Measurements from ENCODE around the gene OR6B3.

The OR6B3 gene

GRCh38 chr2:240023792-240024191, 29.5 kb downstream of the OR6B3 start:
- H3F3A ChIP-seq (ENCODE audit: control insufficient read depth, insufficient read depth), result no peaks in the 10 kb centered on the region
- H3K4me1 ChIP-seq (ENCODE audit: control insufficient read depth, low read length), result peaks cover 11% of the 10 kb centered on the region
- H3K27ac ChIP-seq (ENCODE audit: low read depth, low read length), result no peak overlapping the region
- H3K36me3 ChIP-seq (ENCODE audit: control insufficient read depth, low read length), result peaks cover 26% of the 10 kb centered on the region
- H3K4me3 ChIP-seq (ENCODE audit: low read length), result peak overlapping the region; percentile 97
- H3K9me2 ChIP-seq (replicated peaks; ENCODE audit: control insufficient read depth, low read length), result no peaks in the 10 kb centered on the region
- H3K27me3 ChIP-seq (ENCODE audit: control insufficient read depth, low read length), result no peaks in the 10 kb centered on the region
- H3K9me3 ChIP-seq (ENCODE audit: control insufficient read depth, insufficient read depth, low read length), result no peaks in the 10 kb centered on the region
- TF ChIP-seq EZH2phosphoT487 (IDR thresholded peaks at IDR 0.05; ENCODE audit: borderline replicate concordance, low read length), result no peak
- no peak for TF ChIP-seq CTCF (IDR thresholded peaks at IDR 0.05; ENCODE audit: low read depth, low read length, poor library complexity, severe bottlenecking)
- peaks cover 5% of the 10 kb centered on the region for H4K20me1 ChIP-seq (ENCODE audit: control insufficient read depth, insufficient read depth, low read depth, low read length)
- H3K4me2 ChIP-seq (ENCODE audit: low read length), result peak overlapping the region; percentile 62
- peaks cover 56% of the 10 kb centered on the region for H3K79me2 ChIP-seq (ENCODE audit: control insufficient read depth, low read length)

- TF ChIP-seq CTCF (IDR thresholded peaks at IDR 0.05; ENCODE audit: low read depth, low read length, poor library complexity, severe bottlenecking) (peak; percentile 89), EZH2phosphoT487 (IDR thresholded peaks at IDR 0.05; ENCODE audit: borderline replicate concordance, low read length) (no peak)
- Histone ChIP-seq H3K79me2 (ENCODE audit: control insufficient read depth, low read length) (peaks cover 59% of the 10 kb centered on the region), H3K9me3 (ENCODE audit: control insufficient read depth, insufficient read depth, low read length) (no peaks in the 10 kb centered on the region)
Observed at GRCh38 chr2:240021488-240022104, 31.7 kb downstream of the OR6B3 start.

GRCh38 chr2:240018071-240018750, 35.1 kb downstream of the OR6B3 start:
- TF ChIP-seq CTCF (IDR thresholded peaks at IDR 0.05; ENCODE audit: low read depth, low read length, poor library complexity, severe bottlenecking), result no peak
- TF ChIP-seq EZH2phosphoT487 (IDR thresholded peaks at IDR 0.05; ENCODE audit: borderline replicate concordance, low read length), result no peak
- H3K27ac ChIP-seq (ENCODE audit: low read depth, low read length), result no peak overlapping the region
- no peak overlapping the region for H3K4me3 ChIP-seq (ENCODE audit: low read length)
- no peaks in the 10 kb centered on the region for H3K9me3 ChIP-seq (ENCODE audit: control insufficient read depth, insufficient read depth, low read length)
- no peak overlapping the region for H3K4me2 ChIP-seq (ENCODE audit: low read length)
- H3K79me2 ChIP-seq (ENCODE audit: control insufficient read depth, low read length), result peaks cover 37% of the 10 kb centered on the region
- H3F3A ChIP-seq (ENCODE audit: control insufficient read depth, insufficient read depth), result no peaks in the 10 kb centered on the region
- no peaks in the 10 kb centered on the region for H3K27me3 ChIP-seq (ENCODE audit: control insufficient read depth, low read length)
- H4K20me1 ChIP-seq (ENCODE audit: control insufficient read depth, insufficient read depth, low read depth, low read length), result peaks cover 5% of the 10 kb centered on the region
- H3K36me3 ChIP-seq (ENCODE audit: control insufficient read depth, low read length), result peaks cover 76% of the 10 kb centered on the region
- H3K4me1 ChIP-seq (ENCODE audit: control insufficient read depth, low read length), result no peaks in the 10 kb centered on the region
- no peaks in the 10 kb centered on the region for H3K9me2 ChIP-seq (replicated peaks; ENCODE audit: control insufficient read depth, low read length)

More at GRCh38 chr2:240021488-240022104, 31.7 kb downstream of the OR6B3 start:
- no peak overlapping the region for H3K4me2 ChIP-seq (ENCODE audit: low read length)
- no peak overlapping the region for H3K27ac ChIP-seq (ENCODE audit: low read depth, low read length)
- peaks cover 5% of the 10 kb centered on the region for H4K20me1 ChIP-seq (ENCODE audit: control insufficient read depth, insufficient read depth, low read depth, low read length)
- no peaks in the 10 kb centered on the region for H3K9me2 ChIP-seq (replicated peaks; ENCODE audit: control insufficient read depth, low read length)
- H3K27me3 ChIP-seq (ENCODE audit: control insufficient read depth, low read length), result no peaks in the 10 kb centered on the region
- H3K4me3 ChIP-seq (ENCODE audit: low read length), result no peak overlapping the region
- peaks cover 11% of the 10 kb centered on the region for H3K4me1 ChIP-seq (ENCODE audit: control insufficient read depth, low read length)
- H3K36me3 ChIP-seq (ENCODE audit: control insufficient read depth, low read length), result peaks cover 48% of the 10 kb centered on the region
- no peaks in the 10 kb centered on the region for H3F3A ChIP-seq (ENCODE audit: control insufficient read depth, insufficient read depth)
